ENCODE measurements around the gene CDYL.

DNA sequence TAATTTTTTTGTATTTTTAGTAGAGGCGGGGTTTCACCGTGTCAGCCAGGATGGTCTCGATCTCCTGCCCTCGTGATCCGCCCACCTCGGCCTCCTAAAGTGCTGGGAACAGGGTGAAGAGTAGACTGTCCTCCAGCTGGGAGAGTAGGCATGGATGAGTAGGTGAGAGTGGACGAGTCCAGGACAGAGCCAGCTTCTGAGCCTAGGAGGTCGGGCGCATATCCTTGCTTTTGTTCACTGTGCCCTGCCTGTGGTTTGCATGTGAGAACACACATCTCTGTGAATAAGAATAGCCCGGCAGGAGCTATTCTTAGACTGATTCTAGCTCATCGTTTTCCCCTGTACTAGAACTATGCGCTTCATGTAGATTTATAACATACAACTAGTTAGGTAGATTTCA lies 149.4 kb downstream of the CDYL start:
- TF ChIP-seq CTCF (conservative IDR thresholded peaks at IDR 0.05) (no peak), EZH2 (IDR thresholded peaks at IDR 0.05; ENCODE audit: low read depth) (no peak)

Measured in PC-9 (cell line).